HG02970 (cell line): ENCODE data around the gene MED23.

Experiments
- ATAC-seq: cut with Tn5 transposase; IDR thresholded peaks from one replicate; pipeline ENCODE4 v1.9.1; 2021; ENCODE audit warnings: mild to moderate bottlenecking, moderate library complexity, moderate number of reproducible peaks; ENCODE audit not compliant: unreplicated experiment, low FRiP score

Gene MED23, protein sequence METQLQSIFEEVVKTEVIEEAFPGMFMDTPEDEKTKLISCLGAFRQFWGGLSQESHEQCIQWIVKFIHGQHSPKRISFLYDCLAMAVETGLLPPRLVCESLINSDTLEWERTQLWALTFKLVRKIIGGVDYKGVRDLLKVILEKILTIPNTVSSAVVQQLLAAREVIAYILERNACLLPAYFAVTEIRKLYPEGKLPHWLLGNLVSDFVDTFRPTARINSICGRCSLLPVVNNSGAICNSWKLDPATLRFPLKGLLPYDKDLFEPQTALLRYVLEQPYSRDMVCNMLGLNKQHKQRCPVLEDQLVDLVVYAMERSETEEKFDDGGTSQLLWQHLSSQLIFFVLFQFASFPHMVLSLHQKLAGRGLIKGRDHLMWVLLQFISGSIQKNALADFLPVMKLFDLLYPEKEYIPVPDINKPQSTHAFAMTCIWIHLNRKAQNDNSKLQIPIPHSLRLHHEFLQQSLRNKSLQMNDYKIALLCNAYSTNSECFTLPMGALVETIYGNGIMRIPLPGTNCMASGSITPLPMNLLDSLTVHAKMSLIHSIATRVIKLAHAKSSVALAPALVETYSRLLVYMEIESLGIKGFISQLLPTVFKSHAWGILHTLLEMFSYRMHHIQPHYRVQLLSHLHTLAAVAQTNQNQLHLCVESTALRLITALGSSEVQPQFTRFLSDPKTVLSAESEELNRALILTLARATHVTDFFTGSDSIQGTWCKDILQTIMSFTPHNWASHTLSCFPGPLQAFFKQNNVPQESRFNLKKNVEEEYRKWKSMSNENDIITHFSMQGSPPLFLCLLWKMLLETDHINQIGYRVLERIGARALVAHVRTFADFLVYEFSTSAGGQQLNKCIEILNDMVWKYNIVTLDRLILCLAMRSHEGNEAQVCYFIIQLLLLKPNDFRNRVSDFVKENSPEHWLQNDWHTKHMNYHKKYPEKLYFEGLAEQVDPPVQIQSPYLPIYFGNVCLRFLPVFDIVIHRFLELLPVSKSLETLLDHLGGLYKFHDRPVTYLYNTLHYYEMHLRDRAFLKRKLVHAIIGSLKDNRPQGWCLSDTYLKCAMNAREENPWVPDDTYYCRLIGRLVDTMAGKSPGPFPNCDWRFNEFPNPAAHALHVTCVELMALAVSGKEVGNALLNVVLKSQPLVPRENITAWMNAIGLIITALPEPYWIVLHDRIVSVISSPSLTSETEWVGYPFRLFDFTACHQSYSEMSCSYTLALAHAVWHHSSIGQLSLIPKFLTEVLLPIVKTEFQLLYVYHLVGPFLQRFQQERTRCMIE (N-terminal part only)

DNA sequence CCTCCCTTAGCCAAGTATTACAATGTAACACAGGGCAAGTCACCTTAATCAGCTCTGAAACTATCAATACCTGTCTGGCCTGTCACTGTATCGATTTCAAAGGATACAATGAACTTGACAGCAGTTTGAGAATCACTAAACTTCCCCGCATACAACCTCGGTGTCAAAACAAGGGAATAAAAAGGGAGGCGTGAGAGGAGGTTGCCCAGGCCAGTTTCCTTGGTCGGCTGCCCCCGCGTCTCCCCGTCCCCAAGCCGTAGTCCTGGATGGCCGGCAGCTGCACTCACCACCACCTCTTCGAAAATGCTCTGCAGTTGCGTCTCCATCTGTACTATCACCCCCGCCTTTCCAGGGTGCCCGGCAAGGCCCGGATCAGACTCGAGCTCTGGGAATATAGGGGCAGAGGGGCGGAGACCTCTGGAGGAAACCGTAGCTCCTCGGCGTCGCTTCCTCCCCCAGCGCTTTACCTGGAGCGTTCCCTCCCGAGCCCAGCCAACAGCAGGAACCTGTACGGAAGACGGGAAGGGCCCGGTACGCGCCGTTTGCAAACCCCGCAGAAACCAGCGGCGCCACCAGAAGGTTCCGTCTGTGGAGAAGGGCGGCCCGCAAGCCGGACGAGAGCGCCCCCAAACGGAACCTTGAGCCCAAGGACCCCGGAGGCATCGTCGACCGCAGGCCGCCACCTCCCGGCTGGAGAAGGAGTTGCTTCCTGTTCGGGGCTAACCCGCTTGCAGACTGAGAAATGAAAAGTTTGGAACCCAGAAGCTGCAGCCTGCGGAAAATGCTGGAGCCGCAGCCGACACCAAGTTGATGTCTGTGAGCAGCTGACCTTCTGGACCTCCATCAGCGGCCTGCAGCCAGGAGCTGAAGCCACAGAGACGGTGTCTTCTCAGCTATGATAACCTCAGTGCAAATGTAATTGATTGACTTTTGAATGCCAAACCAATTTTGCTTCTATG is at the start of gene MED23:
Gene MED23, minus strand, starts transcription at position 519 of the 959 bp plus-strand sequence. Its CDS starts 193 bp downstream, at position 326.
- peak; percentile 98 for ATAC-seq

DNA sequence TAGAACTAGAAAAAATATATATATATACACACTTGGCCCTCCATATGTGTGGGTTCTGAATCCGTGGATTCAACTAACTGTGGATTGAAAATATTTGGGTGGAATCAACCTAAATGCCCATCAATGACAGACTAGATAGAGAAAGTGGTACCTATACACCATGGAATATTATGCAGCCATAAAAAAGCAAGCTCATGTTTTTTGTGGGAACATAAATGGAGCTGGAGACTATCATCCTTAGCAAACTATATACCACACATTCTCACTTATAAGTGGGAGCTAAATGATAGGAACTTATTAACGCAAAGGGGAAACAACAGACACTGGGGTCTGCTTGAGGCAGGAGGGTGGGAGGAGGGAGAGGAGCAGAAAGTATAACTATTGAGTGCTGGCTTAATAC is 45.1 kb upstream of the MED23 start:
- no peak for ATAC-seq

DNA sequence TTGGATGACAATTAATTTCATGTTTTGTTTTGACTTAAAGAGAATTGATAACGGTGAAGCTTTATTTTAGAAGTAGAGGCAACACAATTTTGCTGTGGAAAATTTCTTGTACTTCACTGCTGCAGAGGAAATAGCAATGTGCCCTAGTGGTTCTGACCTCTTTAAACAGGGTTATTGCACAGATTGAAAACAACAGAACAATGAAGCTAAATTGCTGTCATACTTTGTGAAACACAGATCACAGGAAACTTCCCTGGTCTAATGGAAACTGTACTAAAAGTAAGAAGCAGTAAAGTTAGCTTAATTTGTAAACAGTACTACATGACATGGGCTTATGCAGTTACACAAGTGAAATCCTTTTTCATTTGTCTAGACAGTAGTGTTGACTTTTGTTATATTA is 41.8 kb upstream of the MED23 start:
- no peak for ATAC-seq

DNA sequence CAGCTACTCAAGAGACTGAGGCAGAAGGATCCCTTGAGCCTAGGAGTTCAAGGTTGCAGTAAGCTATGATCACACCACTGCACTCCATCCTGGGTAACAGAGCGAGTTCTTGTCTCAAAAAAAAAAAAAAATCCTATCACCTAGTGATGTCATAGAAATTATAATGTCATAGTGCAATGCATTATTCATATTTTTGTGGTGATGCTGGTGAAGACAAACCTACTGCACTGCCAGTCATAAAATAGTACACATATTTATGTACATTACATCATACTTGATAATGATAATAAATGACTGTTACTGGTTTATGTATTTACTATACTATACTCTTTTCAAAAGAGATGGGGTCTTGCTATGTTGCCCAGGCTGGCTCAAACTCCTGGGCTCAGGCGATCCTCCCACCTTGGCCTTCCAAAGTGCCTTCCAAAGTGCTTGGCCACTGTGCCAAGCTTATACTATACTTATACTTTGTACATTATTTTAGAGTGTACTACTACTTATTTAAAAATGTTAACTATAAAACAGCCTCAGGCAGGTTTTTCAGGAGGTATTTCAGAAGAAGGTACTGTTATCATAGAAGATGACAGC is 35.6 kb upstream of the MED23 start:
- ATAC-seq: no peak

DNA sequence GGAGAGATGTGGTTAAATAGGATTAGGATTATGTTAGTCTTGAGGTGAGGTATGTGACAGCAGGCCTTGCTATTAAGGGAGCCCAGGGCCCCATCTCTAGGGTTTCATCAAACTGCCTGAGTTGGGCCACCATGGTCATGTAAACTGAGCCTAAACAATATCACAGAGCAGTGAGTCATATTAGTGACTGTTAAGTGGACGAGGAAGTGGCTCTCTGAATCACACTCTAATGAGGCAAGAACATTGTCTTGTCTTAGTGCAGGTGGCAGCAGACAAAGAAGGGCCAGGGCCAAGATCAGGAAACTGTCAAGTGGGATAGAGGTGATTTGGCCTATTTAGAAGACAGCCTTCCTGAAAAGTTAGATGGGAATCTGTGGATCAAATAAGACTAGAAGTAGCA is 32.2 kb upstream of the MED23 start:
- no peak for ATAC-seq

DNA sequence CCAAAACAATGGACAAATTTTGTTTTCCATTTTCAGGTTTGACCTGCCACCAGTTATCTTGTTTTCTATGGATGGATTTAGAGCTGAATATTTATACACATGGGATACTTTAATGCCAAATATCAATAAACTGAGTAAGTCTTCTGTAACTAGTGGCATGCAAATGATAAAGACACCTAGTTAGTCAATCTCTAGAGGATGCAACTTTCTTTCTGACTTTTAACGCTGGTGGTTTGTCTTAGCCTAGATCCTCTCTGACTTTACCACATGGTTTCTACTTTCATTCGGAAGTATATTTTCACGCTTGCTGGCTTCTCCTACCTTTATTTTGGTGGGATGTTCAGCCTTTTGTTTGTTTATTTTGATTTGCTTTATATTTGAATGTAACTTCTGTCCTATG is 30.2 kb upstream of the MED23 start:
- ATAC-seq: no peak

DNA sequence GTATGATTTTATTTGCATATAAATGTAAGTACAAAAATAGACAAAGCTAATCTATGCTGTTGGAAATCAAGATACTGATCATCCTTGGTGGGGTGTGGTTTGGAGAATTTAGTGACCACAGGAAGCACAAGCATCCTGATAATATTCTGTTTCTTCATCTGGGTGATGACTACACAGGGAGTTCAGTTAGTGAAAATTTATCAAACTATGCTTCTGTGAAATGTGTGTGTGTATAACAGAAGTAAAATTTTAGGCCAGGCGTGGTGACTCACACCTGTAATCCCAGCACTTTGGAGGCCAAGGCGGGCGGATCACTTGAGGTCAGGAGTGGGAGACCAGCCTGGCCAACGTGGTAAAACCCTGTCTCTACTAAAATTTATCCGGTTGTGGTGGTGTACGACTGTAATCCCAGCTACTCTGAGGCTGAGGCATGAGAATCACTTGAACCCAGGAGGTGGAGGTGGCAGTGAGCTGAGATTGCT is 29.6 kb upstream of the MED23 start:
- no peak for ATAC-seq

DNA sequence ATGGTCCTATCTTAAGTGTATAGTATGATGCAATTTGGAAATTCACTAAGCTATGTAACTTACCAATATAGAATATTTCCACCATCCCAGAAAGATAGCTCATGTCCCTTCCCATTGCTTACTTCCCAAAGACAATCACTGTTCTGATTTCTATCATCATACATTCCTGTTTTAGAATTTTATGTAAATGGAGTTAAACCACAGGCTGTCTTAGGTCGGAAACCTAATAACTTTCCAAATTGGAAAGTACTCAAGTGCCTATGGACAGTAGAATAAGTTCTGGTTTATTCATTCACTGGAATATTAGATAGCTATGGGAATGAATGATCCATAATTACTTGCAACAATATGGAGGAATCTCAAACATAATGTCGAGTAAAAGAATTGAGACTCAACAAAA is 29.2 kb upstream of the MED23 start:
- ATAC-seq: no peak

DNA sequence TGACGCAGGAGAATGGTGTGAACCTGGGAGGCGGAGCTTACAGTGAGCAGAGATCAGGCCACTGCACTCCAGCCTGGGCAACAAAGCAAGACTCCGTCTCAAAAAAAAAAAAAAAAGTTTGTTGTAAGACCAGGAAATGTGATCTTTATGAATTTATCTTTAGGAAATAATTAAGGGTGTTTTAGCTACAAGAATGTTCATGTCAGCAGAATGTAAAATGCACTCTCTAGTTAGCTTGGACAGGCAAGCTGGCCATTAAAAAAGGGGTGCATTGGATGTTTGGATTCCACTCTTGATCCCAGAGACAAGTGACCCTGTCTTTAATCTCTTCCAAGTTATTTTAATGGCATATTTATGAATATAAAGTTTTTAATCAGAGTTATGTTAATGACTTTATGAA is 28.6 kb upstream of the MED23 start:
- ATAC-seq: no peak

DNA sequence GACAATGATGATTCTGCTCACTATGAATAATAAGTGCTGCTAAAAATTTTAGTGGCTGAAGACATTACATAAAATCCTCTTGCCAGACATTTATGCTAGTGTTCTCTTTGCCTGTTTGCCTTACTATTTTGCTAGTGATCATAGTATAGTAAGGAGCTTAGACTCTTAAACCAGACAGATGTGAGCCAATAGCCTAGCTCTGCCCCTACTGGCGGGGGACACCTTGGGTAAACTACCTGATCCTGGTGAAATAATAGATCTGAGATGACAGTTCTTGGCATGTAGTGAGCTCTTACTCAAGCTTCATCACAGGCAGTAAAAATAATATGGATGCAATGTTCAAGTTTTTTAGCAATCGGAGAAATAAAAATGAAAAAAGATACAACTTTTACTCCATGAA is 27.9 kb upstream of the MED23 start:
- ATAC-seq: no peak

DNA sequence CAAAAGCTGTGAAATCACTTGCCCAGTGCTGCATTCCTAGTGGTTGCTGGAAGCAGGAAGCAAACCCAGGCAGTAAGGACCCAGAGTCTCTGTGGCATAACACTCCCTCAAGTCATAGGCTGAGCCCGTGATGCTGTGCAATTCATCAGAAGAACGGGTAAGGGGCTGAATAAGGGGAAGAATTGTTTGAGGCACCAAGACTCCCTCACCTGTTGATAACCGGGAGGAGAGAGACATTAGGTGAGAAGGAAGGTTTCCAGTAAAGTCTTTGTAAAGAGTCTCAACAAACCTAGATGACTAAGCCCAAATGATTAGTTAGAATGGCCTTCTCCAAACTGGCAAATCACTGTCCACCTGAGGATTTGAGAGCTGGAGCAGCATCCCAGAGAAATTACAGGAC is 27.3 kb upstream of the MED23 start:
- no peak for ATAC-seq

DNA sequence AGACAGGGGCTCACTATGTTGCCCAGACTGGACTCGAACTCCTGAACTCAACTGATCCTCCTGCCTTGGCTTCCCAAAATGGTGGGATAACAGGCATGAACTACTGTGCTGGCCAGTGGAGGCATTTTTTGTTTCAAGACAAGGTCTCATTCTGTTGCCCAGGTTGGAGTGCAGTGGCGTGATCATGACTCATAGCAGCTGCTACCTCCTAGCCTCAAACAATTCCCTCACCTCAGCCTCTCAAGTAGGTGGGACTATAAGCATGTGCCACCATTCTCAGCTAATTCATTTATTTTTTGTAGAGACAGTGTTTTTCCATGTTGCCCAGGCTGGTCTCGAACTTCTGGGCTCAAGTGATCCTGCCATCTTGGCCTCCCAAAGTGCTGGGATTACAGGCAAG is 26.3 kb upstream of the MED23 start:
- ATAC-seq: no peak

DNA sequence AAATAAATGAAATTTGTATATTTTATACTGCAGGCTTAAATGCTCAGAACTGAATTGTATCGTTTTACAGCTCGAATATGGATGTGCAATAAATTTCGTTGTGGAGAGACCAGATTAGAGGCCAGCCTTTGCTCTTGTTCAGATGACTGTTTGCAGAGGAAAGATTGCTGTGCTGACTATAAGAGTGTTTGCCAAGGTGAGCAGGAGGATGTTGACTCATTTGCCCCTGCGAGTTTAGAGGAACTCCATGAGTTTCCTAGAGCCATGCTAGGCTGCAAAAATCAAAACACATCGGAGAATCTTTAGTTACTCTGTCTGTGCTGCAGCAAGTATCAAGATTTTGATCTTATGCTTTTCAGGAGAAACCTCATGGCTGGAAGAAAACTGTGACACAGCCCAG is 24.4 kb upstream of the MED23 start:
- ATAC-seq: no peak

DNA sequence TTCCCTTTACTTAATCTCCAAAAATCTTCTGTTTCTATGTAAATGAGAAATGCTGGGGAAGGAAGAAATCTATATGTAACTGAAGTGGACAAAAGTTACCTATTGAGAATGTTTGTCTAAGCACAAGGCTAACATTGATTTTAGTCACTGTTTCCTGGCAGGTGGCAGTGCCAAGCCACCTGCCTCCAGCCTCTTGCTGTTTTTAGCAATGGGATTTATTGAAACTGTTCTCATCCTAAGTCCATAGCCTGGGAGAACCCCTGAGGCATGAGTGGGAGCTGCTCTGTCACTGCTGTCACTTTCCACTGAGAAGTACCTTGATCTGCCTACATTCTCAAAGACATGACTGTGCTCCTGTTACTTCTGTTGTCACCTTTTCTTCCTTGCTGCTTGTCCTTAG is 23.7 kb upstream of the MED23 start:
- no peak for ATAC-seq

DNA sequence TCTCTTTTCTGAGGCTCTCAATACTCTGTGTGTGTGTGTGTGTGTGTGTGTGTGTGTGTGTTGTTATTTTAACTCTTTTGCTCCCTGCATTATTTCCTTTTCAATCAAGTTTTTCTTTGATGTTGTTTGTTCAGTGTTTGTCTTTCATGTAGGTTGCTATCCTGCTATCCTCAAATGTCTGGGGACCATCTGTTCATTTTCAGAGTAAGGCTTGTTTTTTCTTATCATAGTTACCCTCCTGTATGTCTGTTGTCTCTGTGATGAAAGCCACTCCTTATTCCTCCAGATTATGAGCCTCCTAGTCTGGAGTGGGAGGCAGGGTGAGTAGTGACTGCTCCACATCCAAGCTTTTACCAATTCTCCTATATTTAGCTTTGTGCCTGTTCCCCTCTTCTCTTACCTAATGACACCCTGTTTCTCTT is 18.2 kb upstream of the MED23 start:
- no peak for ATAC-seq

DNA sequence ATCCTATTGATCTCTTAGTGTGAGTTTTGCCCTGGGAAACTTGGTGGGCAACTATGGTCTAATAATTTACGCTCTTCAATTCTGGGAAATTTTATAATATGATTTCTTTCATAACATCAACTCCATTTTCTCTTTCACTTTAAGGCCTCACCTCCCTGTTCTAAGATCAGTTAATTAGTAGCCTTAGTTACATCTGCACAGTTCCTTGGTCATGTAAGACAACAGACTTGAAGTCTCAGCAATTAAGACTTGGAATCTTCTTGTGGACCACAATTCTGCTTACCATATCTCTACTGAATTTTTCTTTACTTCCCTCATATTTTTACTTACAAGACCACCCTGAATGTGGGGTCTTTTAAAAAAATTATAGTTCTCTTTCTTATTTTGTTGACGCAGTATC is 17.8 kb upstream of the MED23 start:
- no peak for ATAC-seq

DNA sequence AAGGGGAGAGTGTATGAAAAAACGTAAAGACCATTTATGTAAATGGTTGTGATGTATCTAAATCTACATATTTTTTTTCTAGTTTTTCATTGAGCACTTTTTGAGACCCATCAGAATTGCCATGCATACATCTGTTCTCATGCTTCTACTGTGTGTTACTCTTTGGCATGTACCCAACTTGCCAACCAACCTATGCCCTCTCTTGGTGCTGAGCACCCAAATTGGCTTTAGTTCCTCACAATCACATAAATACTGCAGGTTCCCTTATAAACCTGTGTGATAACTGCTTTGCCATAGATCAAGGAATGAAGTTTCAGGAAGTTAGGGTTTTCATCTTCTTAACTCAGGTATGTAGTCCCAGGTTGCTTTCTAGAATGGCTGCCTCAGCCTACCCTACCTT is 16.9 kb upstream of the MED23 start:
- ATAC-seq: no peak

DNA sequence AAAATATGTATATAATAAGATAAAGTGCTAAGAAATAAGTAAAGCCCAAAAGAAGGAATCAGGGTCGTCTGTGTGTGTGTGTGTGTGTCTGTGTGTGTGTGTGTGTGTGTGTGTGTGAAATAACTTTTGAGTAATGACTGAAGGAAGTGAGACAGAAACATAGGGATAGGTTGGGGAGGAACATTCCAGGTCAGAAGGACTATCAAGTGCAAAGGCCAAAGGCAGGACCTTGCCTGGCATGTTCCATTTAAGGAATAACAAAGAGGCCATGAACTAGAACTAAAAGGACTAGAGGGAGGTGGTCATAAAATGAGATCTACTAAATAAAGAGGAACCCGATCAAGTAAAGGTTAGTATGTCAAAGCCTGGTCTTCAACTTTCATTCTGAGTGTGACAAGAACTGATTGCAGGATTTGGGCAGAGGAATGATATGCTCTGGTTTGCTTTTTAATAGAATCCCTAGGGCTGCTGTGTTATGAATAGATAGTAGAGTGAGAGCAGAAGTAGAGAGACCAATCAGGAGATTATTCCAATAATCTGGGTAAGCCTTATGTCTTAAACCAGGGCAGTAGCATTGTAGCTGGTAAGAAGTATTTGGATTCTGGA is 15.9 kb upstream of the MED23 start:
- ATAC-seq: no peak
